Neural crest cell (in vitro differentiated cells): ENCODE results near the gene CLTCL1. TPM values are rescaled to one million over a fixed set of nuclear protein-coding genes. Genes with fewer than 3 reads are reported as not detected.
A peak's percentile ranks its signal among the peaks of the same experiment; 100 is the strongest.

Experiments used
- DNase-seq: peaks from one replicate; pipeline ENCODE4 v3.0.0; 2021; ENCODE audit warnings: low read depth, mixed read lengths, low spot score
- H3K27ac Mint-ChIP-seq: one replicate; pipeline ENCODE4 v1.8.0; 2021; ENCODE audit warnings: mild to moderate bottlenecking, mixed read lengths; ENCODE audit not compliant: unreplicated experiment
- H3K27me3 Mint-ChIP-seq: 2 replicates; pipeline ENCODE4 v1.8.0; 2021; ENCODE audit warnings: low read depth, mild to moderate bottlenecking, mixed read lengths
- H3K36me3 Mint-ChIP-seq: 2 replicates; pipeline ENCODE4 v1.8.0; 2021; ENCODE audit warnings: low read depth, mild to moderate bottlenecking, mixed read lengths
- H3K4me1 Mint-ChIP-seq: 2 replicates; pipeline ENCODE4 v1.8.0; 2021; ENCODE audit warnings: mixed read lengths
- H3K4me3 Mint-ChIP-seq: one replicate; pipeline ENCODE4 v1.8.0; 2021; ENCODE audit warnings: mild to moderate bottlenecking, mixed read lengths
- H3K9me3 Mint-ChIP-seq: 2 replicates; pipeline ENCODE4 v1.8.0; 2021; ENCODE audit warnings: mixed read lengths
- total RNA-seq: library from RNA; stranded (reverse); gene quantifications from 2 replicates; pipeline ENCODE4 v1.2.1, GENCODE V29; 2021
- TF ChIP-seq, protein P1 (sequence below): fragments of 200-600 bp; sonication (generic); conservative IDR thresholded peaks from 2 replicates; pipeline ENCODE4 v1.5.0; 2021; ENCODE audit warnings: antibody characterized with exemption, mild to moderate bottlenecking

Gene CLTCL1
- total RNA-seq, 1 donor from 2014 or later, result 7.2 TPM

GRCh38 chr22:19174106-19175025 is 117.2 kb downstream of the CLTCL1 start:
- Mint-ChIP-seq H3K27me3 (peaks cover 32% of the 10 kb centered on the region), H3K9me3 (no peaks in the 10 kb centered on the region), H3K4me3 (peak overlapping the region; percentile 95), H3K36me3 (no peaks in the 10 kb centered on the region), H3K4me1 (peaks cover 33% of the 10 kb centered on the region), H3K27ac (no peak overlapping the region)
- no peak for DNase-seq
- TF ChIP-seq, protein P1, sequence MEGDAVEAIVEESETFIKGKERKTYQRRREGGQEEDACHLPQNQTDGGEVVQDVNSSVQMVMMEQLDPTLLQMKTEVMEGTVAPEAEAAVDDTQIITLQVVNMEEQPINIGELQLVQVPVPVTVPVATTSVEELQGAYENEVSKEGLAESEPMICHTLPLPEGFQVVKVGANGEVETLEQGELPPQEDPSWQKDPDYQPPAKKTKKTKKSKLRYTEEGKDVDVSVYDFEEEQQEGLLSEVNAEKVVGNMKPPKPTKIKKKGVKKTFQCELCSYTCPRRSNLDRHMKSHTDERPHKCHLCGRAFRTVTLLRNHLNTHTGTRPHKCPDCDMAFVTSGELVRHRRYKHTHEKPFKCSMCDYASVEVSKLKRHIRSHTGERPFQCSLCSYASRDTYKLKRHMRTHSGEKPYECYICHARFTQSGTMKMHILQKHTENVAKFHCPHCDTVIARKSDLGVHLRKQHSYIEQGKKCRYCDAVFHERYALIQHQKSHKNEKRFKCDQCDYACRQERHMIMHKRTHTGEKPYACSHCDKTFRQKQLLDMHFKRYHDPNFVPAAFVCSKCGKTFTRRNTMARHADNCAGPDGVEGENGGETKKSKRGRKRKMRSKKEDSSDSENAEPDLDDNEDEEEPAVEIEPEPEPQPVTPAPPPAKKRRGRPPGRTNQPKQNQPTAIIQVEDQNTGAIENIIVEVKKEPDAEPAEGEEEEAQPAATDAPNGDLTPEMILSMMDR, result no peak

- TF ChIP-seq, protein P1, result no peak
- Mint-ChIP-seq H3K27me3 (peaks cover 40% of the 10 kb centered on the region), H3K27ac (peak overlapping the region; percentile 92), H3K9me3 (no peaks in the 10 kb centered on the region), H3K4me1 (peaks cover 36% of the 10 kb centered on the region), H3K36me3 (no peaks in the 10 kb centered on the region), H3K4me3 (peak overlapping the region; percentile 95)
- no peak for DNase-seq
Measured at GRCh38 chr22:19173047-19174035, 118.2 kb downstream of the CLTCL1 start.

GRCh38 chr22:19172213-19173046 is 119.1 kb downstream of the CLTCL1 start:
- Mint-ChIP-seq H3K4me3 (peak overlapping the region; percentile 95), H3K27me3 (peaks cover 49% of the 10 kb centered on the region), H3K27ac (peak overlapping the region; percentile 92), H3K4me1 (peaks cover 38% of the 10 kb centered on the region), H3K36me3 (no peaks in the 10 kb centered on the region), H3K9me3 (no peaks in the 10 kb centered on the region)
- TF ChIP-seq, protein P1, result no peak
- no peak for DNase-seq

DNA sequence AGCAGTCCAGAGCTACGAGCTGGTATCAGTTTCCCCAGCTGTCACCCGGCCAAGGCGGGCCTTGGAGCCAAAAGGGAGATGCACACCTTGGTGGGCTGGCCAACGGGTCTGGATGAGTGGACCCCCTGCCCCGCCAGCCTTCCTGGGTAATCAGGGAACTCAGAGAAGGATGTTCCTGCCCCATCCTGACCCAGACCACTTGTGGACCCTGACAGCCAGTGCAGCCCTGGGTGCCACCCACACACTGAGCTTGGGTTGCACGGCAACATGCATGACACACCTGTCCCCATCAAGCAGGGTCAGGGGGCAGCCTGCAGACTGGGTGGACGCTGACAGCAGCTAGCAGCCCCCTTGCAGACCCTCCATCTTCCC is 121.6 kb downstream of the CLTCL1 start:
- Mint-ChIP-seq H3K27me3 (peaks cover 72% of the 10 kb centered on the region), H3K27ac (no peak overlapping the region), H3K36me3 (no peaks in the 10 kb centered on the region), H3K4me3 (peak overlapping the region; percentile 95), H3K4me1 (peaks cover 30% of the 10 kb centered on the region), H3K9me3 (no peaks in the 10 kb centered on the region)
- no peak for DNase-seq
- TF ChIP-seq, protein P1, result no peak
